Endothelial cell (in vitro differentiated cells): ENCODE data around the gene AFF2. TPM values are rescaled to one million over a fixed set of nuclear protein-coding genes. Genes with fewer than 3 reads are reported as not detected.

Experiments
- DNase-seq: peaks from one replicate; pipeline ENCODE4 v3.0.0; 2021; ENCODE audit warnings: low spot score
- H3K27ac Mint-ChIP-seq: one replicate; pipeline ENCODE4 v1.8.0; 2021; ENCODE audit warnings: mixed read lengths, inconsistent platforms; ENCODE audit not compliant: unreplicated experiment
- H3K27me3 Mint-ChIP-seq: one replicate; pipeline ENCODE4 v1.8.0; 2021; ENCODE audit warnings: mild to moderate bottlenecking, moderate library complexity, mixed read lengths, inconsistent platforms; ENCODE audit not compliant: unreplicated experiment
- H3K36me3 Mint-ChIP-seq: one replicate; pipeline ENCODE4 v1.8.0; 2021; ENCODE audit warnings: mild to moderate bottlenecking, low read depth, mixed read lengths, inconsistent platforms; ENCODE audit not compliant: unreplicated experiment
- H3K4me1 Mint-ChIP-seq: one replicate; pipeline ENCODE4 v1.8.0; 2021; ENCODE audit warnings: mild to moderate bottlenecking, mixed read lengths, inconsistent platforms; ENCODE audit not compliant: unreplicated experiment
- H3K4me3 Mint-ChIP-seq: one replicate; pipeline ENCODE4 v1.8.0; 2021; ENCODE audit warnings: mild to moderate bottlenecking, mixed read lengths, inconsistent platforms; ENCODE audit not compliant: unreplicated experiment
- H3K9me3 Mint-ChIP-seq: one replicate; pipeline ENCODE4 v1.8.0; 2021; ENCODE audit warnings: mixed read lengths, inconsistent platforms; ENCODE audit not compliant: unreplicated experiment
- CTCF ChIP-seq: fragments of 200-600 bp; sonication (generic); IDR thresholded peaks from one replicate; pipeline ENCODE4 v1.5.0; 2021; ENCODE audit warnings: antibody characterized with exemption; ENCODE audit not compliant: unreplicated experiment
- total RNA-seq: library from RNA; stranded (reverse); fragmentation: NEBNext Ultra II Directional; extraction: Animal tissue kit (Norgen Biotek cat#: 25700); gene quantifications from one replicate; pipeline ENCODE4 v1.2.1, GENCODE V29; 2021; ENCODE audit not compliant: unreplicated experiment

The AFF2 gene
- total RNA-seq, 1 donor from 2014 or later: 9.3 TPM

DNA sequence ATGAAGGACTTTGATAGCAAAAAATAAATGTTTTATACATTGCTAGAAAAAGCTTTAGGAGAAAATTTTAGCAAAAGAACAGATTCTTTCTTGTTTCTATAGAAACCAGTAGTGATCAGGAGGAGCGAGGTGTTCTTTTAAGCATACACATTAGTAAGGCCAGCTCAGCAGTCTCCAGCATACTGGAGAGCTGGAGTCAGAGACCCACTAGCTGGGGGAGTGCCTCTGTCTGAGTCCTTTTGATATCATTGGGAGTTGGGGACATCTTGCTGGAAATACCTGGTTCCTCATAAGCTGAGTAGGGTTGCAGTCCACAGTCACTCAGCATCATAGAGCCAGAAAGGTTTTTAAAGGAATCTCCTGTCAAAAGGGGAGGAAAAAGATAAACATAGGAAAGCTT is 67.4 kb downstream of the AFF2 start:
- H3K4me1 Mint-ChIP-seq: peaks cover 10% of the 10 kb centered on the region
- DNase-seq: no peak
- H3K36me3 Mint-ChIP-seq: no peaks in the 10 kb centered on the region
- no peak overlapping the region for H3K27ac Mint-ChIP-seq
- no peaks in the 10 kb centered on the region for H3K9me3 Mint-ChIP-seq
- TF ChIP-seq CTCF: no peak
- H3K4me3 Mint-ChIP-seq: no peak overlapping the region
- H3K27me3 Mint-ChIP-seq: no peaks in the 10 kb centered on the region

GRCh38 chrX:148568763-148569162 is 68.3 kb downstream of the AFF2 start:
- Mint-ChIP-seq H3K27ac (no peak overlapping the region), H3K36me3 (no peaks in the 10 kb centered on the region), H3K27me3 (no peaks in the 10 kb centered on the region), H3K4me3 (no peak overlapping the region), H3K4me1 (peaks cover 5% of the 10 kb centered on the region), H3K9me3 (no peaks in the 10 kb centered on the region)
- no peak for DNase-seq
- TF ChIP-seq CTCF: no peak

GRCh38 chrX:148572337-148572736 is 71.9 kb downstream of the AFF2 start:
- Mint-ChIP-seq H3K36me3 (no peaks in the 10 kb centered on the region), H3K4me1 (peaks cover 5% of the 10 kb centered on the region), H3K27ac (no peak overlapping the region), H3K9me3 (no peaks in the 10 kb centered on the region), H3K27me3 (no peaks in the 10 kb centered on the region), H3K4me3 (no peak overlapping the region)
- DNase-seq: no peak
- no peak for TF ChIP-seq CTCF

DNA sequence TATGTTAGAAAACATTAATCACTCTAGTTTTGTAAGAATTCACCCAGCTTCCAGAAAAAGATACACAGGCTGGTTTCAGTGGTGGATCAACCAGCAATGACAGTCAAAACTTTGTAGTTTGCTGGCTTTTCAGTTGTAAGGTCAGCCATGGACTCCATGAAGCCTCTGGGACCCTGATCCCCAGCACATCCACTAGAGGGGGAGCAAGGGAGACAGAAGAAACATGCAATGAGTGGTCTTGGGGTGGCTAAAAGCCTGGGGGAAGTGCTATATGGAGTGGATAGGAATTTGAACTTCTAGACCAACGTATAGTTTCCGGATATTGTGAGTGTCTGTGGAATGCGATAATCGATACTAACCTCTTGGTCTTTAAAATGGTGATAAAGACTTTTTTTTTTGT is 72.7 kb downstream of the AFF2 start:
- Mint-ChIP-seq H3K27me3 (no peaks in the 10 kb centered on the region), H3K36me3 (no peaks in the 10 kb centered on the region), H3K4me1 (peaks cover 5% of the 10 kb centered on the region), H3K9me3 (no peaks in the 10 kb centered on the region), H3K4me3 (no peak overlapping the region), H3K27ac (no peak overlapping the region)
- TF ChIP-seq CTCF: no peak
- no peak for DNase-seq

DNA sequence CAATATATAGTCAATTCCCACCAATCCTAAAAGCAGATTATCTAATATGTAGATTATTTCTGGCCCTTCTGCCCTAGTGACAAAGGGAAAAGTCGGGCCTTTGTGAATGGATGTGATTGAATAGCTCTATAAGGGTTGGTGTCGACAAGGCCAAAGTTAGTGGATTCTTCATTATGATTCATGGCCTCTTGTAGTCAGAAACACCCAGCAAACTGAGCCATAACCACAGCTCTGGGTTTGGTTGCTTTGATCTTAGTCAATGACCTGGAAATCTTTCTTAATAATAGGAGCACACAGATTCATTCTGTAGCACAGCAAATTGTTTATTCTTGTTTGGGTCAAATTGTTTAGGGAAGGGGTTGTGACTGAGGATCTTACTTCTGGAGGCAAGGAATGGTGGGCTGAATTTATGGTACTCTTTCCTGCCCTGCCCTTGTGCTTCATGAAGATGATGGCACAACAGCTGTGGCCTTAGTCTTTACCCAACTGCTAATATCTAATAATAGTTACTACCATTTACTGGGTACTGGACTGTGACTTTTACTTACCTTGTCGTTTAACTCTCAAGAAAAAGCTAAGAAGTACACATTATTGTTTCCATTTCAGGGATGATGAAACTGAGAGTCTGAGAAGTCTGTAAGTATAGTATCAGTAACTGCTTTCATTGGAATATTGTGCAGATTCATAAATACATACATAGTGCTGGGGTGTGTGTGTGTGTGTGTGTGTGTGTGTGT is 74.0 kb downstream of the AFF2 start:
- Mint-ChIP-seq H3K27ac (no peak overlapping the region), H3K27me3 (no peaks in the 10 kb centered on the region), H3K9me3 (no peaks in the 10 kb centered on the region), H3K4me3 (no peak overlapping the region), H3K36me3 (no peaks in the 10 kb centered on the region), H3K4me1 (peaks cover 5% of the 10 kb centered on the region)
- DNase-seq: no peak
- TF ChIP-seq CTCF: no peak
